Neural cell (in vitro differentiated cells): ENCODE measurements around the gene MRPS22.

Experiments
- TAF1 ChIP-seq: IDR thresholded peaks from 2 replicates; pipeline ENCODE4 v1.6.1; 2012; ENCODE audit warnings: low read depth
- TF ChIP-seq, protein P1 (sequence below): fragments of 450-650 bp; IDR thresholded peaks from 2 replicates; pipeline ENCODE4 v1.5.1; 2014; ENCODE audit warnings: antibody characterized with exemption, mild to moderate bottlenecking, moderate library complexity; ENCODE audit not compliant: poor library complexity, severe bottlenecking
- TF ChIP-seq, protein P2 (sequence below): IDR thresholded peaks from 2 replicates; pipeline ENCODE4 v1.6.1; 2012; ENCODE audit warnings: borderline replicate concordance

DNA sequence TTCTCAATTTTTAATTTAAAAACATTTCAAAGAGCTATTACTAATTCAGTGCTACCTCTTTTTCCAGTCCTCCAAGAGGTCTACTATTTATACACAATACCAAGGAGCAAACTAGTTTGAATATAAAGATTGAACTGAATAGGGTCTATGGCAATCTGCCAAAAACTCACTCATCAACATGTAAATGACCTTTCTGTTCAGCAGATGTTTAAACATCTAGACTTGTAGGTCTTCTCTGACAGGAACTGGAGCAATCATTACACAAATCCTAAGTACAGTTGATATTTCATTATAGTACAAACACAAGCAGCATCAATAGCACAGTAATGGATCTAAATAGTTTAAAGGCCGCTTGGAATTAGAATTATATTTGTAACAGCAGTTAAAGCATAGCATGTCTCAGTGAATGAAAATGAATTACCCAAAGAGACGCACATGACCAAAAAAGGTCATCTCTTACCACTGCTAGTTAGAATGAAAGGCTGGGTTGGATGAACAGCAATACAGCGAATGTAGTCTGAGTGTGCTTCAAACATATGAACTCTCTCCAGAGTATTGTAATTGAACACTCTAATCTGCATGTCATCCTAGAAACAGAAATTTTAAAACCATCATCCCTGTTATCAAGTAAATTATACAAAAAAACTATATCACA, 34.9 kb downstream of the MRPS22 start:
- TF ChIP-seq, protein P1, sequence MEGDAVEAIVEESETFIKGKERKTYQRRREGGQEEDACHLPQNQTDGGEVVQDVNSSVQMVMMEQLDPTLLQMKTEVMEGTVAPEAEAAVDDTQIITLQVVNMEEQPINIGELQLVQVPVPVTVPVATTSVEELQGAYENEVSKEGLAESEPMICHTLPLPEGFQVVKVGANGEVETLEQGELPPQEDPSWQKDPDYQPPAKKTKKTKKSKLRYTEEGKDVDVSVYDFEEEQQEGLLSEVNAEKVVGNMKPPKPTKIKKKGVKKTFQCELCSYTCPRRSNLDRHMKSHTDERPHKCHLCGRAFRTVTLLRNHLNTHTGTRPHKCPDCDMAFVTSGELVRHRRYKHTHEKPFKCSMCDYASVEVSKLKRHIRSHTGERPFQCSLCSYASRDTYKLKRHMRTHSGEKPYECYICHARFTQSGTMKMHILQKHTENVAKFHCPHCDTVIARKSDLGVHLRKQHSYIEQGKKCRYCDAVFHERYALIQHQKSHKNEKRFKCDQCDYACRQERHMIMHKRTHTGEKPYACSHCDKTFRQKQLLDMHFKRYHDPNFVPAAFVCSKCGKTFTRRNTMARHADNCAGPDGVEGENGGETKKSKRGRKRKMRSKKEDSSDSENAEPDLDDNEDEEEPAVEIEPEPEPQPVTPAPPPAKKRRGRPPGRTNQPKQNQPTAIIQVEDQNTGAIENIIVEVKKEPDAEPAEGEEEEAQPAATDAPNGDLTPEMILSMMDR, result no peak
- no peak for TF ChIP-seq TAF1
- TF ChIP-seq, protein P2, sequence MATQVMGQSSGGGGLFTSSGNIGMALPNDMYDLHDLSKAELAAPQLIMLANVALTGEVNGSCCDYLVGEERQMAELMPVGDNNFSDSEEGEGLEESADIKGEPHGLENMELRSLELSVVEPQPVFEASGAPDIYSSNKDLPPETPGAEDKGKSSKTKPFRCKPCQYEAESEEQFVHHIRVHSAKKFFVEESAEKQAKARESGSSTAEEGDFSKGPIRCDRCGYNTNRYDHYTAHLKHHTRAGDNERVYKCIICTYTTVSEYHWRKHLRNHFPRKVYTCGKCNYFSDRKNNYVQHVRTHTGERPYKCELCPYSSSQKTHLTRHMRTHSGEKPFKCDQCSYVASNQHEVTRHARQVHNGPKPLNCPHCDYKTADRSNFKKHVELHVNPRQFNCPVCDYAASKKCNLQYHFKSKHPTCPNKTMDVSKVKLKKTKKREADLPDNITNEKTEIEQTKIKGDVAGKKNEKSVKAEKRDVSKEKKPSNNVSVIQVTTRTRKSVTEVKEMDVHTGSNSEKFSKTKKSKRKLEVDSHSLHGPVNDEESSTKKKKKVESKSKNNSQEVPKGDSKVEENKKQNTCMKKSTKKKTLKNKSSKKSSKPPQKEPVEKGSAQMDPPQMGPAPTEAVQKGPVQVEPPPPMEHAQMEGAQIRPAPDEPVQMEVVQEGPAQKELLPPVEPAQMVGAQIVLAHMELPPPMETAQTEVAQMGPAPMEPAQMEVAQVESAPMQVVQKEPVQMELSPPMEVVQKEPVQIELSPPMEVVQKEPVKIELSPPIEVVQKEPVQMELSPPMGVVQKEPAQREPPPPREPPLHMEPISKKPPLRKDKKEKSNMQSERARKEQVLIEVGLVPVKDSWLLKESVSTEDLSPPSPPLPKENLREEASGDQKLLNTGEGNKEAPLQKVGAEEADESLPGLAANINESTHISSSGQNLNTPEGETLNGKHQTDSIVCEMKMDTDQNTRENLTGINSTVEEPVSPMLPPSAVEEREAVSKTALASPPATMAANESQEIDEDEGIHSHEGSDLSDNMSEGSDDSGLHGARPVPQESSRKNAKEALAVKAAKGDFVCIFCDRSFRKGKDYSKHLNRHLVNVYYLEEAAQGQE, result no peak
